Suppressor macrophage (primary cell): ENCODE data around the gene SPDYE3.
"Not testable (repeated sequence)": the region's sequence is repeated elsewhere in the genome, so short reads cannot be mapped to it uniquely, and the experiment has no call there.

ENCODE experiments used
- DNase-seq, 4 experiments: peaks; one replicate each; pipeline ENCODE4 v3.0.0-alpha.2; 2020 to 2022
- total RNA-seq, 17 experiments: gene quantifications; one replicate each; lab custom pipeline; 2026; ENCODE audit warnings: mixed read lengths in 6 of 17, inconsistent platforms in 3 of 17; lab: John Stamatoyannopoulos, UW

SPDYE3 gene
- 0 to 1.2 (median 0) reads per million in 17 experiments for total RNA-seq

DNA sequence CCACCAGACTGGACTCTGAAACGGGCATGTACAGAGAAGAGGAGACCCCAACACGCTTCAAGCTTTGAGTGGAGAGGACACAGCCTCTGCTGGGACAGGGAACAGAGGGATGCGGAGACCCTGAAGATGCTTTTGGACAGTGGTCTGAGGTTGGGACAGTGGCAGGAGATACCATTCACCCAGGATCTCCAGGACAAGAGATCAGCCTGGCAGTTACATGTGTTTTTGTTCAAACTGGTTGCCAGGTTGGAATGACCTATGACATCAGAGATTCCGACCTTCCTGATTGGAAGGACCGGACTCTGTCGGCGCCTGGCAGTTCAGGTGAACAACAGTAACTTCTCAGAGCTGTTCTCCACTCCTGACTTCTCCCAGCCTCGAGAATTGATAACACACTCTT is at the start of gene SPDYE3:
Gene SPDYE3, plus strand, starts transcription at position 301 of the 400 bp plus-strand sequence. CDS start 184 bp downstream, outside the sequence.
- DNase-seq = not testable (repeated sequence)

DNA sequence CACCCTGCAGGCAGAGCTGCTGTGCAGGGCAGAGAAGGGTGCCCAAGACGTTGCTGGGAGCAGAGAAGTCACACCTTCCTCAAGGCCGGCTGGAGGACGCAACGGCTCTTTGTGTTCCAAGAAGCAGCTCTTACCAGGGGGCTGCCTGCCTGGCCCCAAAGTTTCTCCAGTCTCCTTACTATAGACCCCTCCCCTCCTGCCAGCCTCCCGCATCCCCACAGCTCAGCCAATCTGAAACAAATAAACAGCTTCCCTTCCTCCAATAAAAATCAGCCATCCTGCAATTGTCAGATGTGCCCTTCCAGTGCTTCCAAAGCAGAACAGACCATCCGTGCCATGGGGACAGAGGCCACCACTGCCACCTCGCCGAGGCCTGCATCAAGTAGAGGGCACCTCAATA is 47.5 kb upstream of the SPDYE3 start:
- DNase-seq = not testable (repeated sequence)

- not testable (repeated sequence) for DNase-seq
These were observed 44.6 kb upstream of the SPDYE3 start for GRCh38 chr7:100262896-100263295.

- DNase-seq = not testable (repeated sequence)
These were observed 43.3 kb upstream of the SPDYE3 start for GRCh38 chr7:100264223-100264622.

DNA sequence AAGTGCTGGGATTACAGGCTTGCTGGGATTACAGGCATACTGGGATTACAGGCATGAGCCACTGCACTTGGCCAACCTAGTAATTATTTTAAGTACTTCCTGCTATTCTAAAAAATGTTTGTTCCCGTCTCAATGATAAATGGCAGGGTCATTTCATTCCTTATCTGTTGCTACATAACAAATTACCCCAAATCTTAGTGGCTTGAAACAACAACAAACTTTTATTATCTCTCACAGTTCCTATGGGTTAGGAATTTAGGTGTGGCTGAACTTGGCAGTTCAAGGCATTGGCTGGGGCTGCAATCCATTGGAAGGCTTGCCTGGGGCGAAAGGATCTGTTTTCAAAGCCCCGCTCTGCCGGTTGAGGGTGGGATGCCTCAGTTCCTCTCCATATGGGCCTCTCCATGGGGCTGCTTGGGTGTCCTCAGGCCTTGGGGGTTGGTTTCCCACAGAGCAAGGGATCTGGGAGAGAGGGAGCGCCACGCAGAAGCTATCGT is 42.8 kb upstream of the SPDYE3 start:
- not testable (repeated sequence) for DNase-seq

GRCh38 chr7:100265851-100266250 is 41.7 kb upstream of the SPDYE3 start:
- DNase-seq = not testable (repeated sequence)

DNA sequence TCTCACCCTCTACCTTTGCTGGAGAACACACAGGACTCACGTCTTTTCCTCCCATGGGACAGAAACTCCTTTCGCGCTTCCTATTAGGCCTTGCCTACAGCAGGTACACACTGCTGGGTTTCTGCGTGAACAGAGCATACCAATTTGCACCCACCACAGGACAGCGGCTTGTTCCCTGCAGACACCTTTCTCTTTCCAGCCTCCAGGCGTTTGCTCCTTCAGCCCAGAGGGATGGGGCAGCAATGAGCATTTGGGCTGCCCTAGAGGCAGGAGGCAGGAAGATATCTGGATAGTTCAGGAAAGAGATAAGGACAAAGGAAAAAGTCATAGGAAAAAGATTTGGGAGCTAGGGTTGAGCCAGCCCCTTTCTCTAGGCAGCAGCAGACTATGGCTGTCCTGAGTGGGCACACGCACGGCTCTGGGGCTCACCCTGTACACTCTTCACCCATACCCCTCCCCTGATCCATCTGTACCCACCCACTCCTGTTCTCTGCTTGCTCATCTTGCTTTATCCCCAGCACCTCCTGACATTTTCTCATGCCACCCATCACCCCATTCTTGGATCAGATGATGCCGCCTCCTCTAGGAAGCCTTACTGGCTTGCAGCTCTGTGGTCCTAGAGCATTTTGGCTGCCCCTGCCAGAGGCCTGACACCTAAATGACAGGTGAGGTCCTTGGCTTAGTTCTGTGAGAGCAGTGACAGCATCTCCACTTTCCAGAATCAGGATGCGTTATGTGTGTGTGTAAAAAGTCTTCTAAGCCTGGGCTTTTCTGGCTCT is 40.7 kb upstream of the SPDYE3 start:
- no peak for DNase-seq

- DNase-seq = no peak
These were observed 39.9 kb upstream of the SPDYE3 start for GRCh38 chr7:100267648-100268047.

GRCh38 chr7:100268882-100269281 is 38.6 kb upstream of the SPDYE3 start:
- not testable (repeated sequence) for DNase-seq

GRCh38 chr7:100269306-100270045 is 38.0 kb upstream of the SPDYE3 start:
- not testable (repeated sequence) for DNase-seq

DNA sequence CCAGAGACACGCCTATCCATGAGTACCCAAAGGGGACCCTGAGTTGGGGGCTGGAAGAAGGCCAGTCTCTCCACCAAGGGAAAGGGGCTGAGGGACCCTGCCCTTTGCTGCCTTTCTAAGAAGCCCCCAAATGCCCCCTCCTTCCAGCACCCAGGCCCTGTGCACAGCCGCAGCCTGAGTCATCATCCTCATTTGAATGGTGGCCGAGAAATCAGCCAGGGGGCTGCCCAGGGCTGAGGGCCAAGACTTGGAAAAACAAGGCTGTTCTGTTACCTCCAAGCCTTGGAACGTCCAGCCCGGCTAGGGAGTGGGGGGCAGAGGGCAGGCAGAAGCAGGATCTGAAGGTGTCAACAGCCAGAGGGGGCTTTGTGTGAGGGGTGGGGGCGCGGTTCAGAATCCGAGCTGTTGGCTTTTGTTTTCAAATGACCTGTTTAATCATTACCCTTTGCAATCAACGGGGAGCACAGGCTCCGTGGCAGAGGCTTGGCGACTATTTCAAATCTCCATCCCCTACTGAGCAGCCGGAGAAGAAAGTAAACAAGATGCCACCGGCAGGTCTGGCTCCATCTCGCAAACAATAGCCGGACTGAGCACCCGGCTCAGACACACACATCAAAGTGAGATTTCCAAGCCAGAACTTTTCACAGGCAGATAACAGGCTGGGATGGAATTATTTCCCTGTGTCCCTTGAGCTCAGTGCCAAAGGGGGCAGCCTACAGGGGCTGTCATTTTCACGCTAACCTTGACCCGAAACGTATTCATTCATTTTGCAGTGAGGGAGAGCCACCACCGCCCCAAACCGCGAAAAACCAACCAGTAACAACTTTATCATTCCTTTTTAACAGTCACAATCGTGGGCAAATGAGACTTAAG is 37.2 kb upstream of the SPDYE3 start:
- not testable (repeated sequence) for DNase-seq

DNA sequence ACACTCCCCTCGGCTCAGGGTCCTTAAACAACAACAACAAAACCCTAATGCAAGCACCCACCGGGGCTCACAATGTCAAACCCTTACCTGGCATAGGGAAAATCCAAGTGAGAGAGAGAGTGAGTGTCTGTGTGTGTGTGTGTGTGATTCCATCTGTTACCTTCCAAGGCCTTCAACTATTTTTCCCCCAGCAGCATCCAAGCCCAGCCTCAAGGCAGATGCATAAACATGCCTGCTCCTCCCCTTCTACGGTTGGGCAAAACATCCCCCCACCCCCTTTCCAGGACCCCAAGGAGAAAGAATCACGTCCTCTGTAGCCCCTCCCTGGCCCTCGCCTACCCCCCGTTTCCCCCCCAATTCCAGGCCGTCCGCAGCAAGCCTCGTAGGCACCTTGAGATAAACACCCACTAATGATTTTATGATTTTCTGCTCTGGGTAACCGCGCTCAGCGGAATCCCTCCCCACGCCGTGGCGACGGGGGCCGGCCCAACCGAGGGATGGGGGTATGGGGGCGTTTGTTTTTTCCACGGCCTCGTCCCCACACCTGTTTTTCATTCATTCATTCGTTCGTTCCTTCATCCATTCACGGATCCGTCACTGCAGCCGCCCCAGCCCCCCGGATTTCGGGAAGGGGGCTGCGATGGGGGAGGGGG is 36.4 kb upstream of the SPDYE3 start:
- not testable (repeated sequence) for DNase-seq

DNA sequence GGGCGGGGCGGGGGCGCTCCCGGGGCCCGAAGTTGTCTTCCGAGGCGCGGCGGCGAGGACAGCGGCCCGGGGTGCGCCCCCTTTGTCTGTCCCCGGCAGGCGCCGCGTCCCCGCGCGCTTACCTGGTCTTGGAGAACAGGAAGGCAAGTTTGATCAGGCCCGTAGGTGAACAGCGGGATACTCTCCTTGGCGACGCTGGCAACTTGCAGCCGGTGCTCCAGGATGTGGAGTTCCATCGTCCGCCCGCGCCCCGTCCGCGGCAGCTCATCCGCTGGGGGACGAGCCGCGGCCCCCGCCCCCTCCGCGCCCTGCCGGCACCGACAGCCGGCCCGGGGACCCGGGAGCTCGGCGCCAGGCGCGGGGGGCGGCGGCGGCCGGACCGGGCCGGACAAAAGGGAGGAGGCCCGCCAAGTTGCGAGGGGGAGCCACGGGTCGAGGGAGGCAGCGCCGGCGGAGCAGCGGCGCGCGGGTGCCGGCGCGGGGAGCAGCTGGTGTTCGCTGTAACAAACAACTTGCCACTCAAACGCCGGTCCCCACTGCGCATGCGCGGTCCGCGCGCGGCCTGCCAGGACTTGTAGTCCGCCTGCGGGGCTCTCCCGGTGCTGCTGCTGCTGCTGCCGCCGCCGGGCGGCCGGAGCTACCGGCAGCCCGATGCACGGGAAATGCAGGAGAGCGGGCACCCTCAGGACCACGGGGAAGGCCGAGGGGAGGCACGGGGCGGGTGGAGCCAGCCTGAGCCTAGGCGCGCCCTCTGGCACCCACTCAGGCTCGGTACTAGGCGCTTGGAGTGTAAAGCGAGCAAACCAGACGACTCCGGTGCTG is 35.6 kb upstream of the SPDYE3 start:
- peak; percentile 98 to 99 (median 98) for DNase-seq

DNA sequence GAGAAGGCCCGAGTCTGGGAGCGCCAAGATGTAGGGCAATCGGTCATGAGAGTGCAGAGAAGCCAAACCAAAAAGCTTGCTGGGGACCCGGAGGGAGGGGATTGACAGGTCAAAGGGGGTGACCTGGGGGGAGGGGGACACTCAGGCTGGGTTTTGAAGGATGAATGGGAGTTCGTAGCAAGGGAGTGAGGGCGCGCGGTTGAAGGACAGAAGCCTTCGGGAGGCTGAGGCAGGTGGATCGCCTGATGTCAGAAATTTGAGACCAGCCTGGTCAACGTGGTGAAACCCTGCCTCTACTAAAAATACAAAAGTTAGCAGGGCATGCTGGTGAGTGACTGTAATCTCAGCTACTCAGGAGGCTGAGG is 35.0 kb upstream of the SPDYE3 start:
- DNase-seq = not testable (repeated sequence)

- no peak for DNase-seq
These were observed 32.4 kb upstream of the SPDYE3 start for GRCh38 chr7:100275120-100275519.

DNA sequence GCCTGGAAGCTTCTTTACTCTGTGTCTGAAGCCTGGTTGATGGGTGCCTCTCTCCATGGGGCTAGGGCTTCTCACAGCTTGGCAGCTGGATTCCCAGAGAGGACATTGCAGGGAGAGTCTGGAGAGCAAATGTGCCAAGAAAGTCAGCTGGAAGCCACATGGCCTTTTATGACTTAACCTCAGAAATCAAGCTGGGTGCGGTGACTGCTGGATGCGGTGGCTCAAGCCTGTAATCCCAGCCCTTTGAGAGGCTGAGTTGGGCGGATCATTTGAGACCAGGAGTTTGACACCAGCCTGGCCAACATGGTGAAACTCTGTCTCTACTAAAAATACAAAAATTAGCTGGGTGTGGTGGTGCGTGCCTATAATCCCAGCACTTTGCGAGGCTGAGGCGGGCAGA is 31.4 kb upstream of the SPDYE3 start:
- not testable (repeated sequence) for DNase-seq

DNA sequence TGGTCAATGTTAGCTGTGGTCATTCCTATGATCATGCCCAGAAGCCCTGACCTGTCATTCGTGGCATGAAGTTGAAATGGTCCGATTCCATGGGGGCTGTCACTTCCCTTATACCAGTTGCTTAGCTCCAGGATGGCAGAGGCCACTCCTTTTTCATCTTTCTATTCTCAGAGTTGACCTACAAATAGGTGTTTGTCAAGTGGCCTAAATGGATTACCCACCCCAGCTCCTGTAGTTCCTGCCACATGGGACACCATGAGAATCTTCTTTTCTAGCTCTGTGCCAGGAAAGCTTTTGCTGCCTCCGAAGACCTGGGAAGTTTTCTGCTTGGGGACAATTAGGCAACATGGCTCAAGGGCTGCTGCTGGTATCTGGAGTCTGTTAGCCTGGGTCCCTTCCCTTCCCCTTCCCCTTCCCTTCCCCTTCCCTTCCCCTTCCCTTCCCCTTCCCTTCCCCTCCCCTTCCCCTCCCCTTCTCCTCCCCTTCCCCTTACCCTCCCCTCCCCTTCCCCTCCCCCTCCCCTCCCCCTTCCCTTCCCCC is 25.4 kb upstream of the SPDYE3 start:
- DNase-seq = not testable (repeated sequence)

- not testable (repeated sequence) for DNase-seq
These were observed 24.4 kb upstream of the SPDYE3 start for GRCh38 chr7:100283147-100283546.

GRCh38 chr7:100287191-100287969 is 20.1 kb upstream of the SPDYE3 start:
- DNase-seq = not testable (repeated sequence)

GRCh38 chr7:100288258-100288657 is 19.2 kb upstream of the SPDYE3 start:
- not testable (repeated sequence) for DNase-seq
